Nephron progenitor cell (in vitro differentiated cells): Measurements from ENCODE around the gene KCNJ12.
A peak's percentile ranks its signal among the peaks of the same experiment; 100 is the strongest.
"Not testable (repeated sequence)": the region's sequence is repeated elsewhere in the genome, so short reads cannot be mapped to it uniquely, and the experiment has no call there.

ENCODE experiments used
- DNase-seq: peaks from one replicate; pipeline ENCODE4 v3.0.0; 2021
- H3K27ac Mint-ChIP-seq: 2 replicates; pipeline ENCODE4 v1.8.0; 2021; ENCODE audit warnings: mild to moderate bottlenecking, moderate library complexity, mixed read lengths
- H3K27me3 Mint-ChIP-seq: 2 replicates; pipeline ENCODE4 v1.8.0; 2021; ENCODE audit warnings: mild to moderate bottlenecking, low read depth, mixed read lengths; ENCODE audit not compliant: poor library complexity
- H3K36me3 Mint-ChIP-seq: 2 replicates; pipeline ENCODE4 v1.8.0; 2021; ENCODE audit warnings: low read depth, mixed read lengths
- H3K4me1 Mint-ChIP-seq: 2 replicates; pipeline ENCODE4 v1.8.0; 2021; ENCODE audit warnings: mixed read lengths
- H3K4me3 Mint-ChIP-seq: 2 replicates; pipeline ENCODE4 v1.8.0; 2021; ENCODE audit warnings: mild to moderate bottlenecking, moderate library complexity, mixed read lengths
- H3K9me3 Mint-ChIP-seq: 2 replicates; pipeline ENCODE4 v1.8.0; 2021; ENCODE audit warnings: mild to moderate bottlenecking, moderate library complexity, mixed read lengths
- TF ChIP-seq, protein P1 (sequence below): fragments of 200-600 bp; sonication (generic); IDR thresholded peaks from 2 replicates; pipeline ENCODE4 v1.5.0; 2021; ENCODE audit warnings: antibody characterized with exemption

Gene KCNJ12

DNA sequence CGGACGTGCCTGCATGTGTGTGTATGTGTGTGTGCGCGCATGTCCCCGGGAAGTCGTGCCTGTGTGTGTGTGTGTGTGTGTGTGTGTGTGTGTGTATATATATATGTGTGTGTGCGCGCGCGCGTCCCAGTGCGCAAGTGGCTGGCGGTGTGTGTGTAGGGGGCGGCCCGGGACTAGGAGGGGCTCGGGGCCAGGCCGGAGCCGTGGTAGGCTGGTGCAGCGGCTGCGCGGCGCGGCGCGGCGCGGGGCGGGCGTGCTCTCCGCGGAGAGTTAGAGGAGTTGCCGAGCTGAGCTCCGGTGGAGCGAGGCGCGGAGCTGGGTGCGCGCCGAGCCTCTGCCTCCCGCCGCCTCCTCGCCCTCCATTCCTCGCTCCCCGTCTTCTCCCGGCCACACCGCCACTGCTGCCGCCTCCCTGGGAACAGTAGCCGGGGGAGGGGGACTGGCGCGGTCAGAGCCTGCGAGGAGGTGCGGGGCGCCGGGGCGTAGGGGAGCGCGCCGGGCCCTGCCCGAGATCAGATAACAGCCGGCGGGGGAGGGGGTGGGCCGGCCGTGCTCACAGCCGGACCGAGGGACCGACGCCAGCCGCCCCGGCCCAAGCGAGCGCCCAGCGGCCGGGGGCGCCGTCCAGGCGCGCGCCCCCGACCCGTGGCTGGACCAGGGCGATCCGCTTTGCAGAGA, at the start of gene KCNJ12:
Gene KCNJ12 (plus strand): TSS at position 277 of the 678 bp plus-strand sequence. CDS start 38,986 bp downstream, outside the sequence.
- Mint-ChIP-seq H3K4me1 (peaks cover 38% of the 10 kb centered on the region), H3K27me3 (peaks cover 60% of the 10 kb centered on the region), H3K9me3 (no peaks in the 10 kb centered on the region), H3K4me3 (peak within 1 kb of the TSS; percentile 77), H3K36me3 (no peaks in the 10 kb centered on the region), H3K27ac (no peak within 1 kb of the TSS)
- TF ChIP-seq, protein P1, sequence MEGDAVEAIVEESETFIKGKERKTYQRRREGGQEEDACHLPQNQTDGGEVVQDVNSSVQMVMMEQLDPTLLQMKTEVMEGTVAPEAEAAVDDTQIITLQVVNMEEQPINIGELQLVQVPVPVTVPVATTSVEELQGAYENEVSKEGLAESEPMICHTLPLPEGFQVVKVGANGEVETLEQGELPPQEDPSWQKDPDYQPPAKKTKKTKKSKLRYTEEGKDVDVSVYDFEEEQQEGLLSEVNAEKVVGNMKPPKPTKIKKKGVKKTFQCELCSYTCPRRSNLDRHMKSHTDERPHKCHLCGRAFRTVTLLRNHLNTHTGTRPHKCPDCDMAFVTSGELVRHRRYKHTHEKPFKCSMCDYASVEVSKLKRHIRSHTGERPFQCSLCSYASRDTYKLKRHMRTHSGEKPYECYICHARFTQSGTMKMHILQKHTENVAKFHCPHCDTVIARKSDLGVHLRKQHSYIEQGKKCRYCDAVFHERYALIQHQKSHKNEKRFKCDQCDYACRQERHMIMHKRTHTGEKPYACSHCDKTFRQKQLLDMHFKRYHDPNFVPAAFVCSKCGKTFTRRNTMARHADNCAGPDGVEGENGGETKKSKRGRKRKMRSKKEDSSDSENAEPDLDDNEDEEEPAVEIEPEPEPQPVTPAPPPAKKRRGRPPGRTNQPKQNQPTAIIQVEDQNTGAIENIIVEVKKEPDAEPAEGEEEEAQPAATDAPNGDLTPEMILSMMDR, result no peak
- DNase-seq, result peak; percentile 70

DNA sequence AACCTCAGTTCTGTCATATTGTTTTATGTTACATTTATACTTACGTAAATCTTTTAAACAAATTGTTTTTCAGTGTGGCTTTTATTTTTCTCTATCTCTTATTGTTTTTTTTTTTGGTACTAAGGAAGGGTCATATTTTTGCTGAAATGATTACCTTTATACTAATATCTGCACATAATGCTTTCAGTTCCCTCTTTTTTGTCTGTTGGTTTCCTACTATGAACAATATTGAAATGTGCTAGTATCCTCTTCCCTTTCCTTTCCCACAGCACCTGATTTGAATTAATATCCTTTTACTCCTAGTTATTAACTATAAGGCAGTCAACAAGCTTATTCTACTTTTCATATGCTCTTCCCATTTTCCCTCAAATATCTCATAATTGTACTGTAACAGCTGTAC, 48.2 kb upstream of the KCNJ12 start:
- H3K4me3 Mint-ChIP-seq, H3K27ac Mint-ChIP-seq, DNase-seq, H3K36me3 Mint-ChIP-seq: not testable (repeated sequence)
- H3K27me3 Mint-ChIP-seq, result peaks cover 64% of the 10 kb centered on the region
- peaks cover 50% of the 10 kb centered on the region for H3K9me3 Mint-ChIP-seq
- peaks cover 14% of the 10 kb centered on the region for H3K4me1 Mint-ChIP-seq

DNA sequence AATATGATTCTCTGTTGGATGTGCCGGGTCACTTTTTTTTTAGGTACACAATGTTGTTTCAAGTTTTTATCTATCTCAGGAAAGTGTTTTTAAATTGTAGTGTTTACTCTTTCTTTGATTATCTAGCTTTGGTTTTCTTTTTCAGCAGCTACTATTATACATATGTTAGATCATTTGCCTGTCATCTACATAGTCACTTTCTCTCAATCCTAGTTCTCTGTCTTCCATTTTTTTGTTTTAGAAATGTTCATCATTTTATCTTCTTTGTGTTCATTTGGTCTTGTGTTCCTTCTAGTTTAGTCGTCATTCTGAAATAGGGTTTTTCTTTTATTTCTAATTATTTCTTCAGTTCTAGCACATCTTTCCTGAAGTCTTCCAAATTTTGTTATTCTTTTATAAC, 47.4 kb upstream of the KCNJ12 start:
- H3K27ac Mint-ChIP-seq, H3K36me3 Mint-ChIP-seq, H3K4me1 Mint-ChIP-seq, H3K4me3 Mint-ChIP-seq, DNase-seq: not testable (repeated sequence)
- H3K27me3 Mint-ChIP-seq, result peaks cover 55% of the 10 kb centered on the region
- peaks cover 45% of the 10 kb centered on the region for H3K9me3 Mint-ChIP-seq

DNA sequence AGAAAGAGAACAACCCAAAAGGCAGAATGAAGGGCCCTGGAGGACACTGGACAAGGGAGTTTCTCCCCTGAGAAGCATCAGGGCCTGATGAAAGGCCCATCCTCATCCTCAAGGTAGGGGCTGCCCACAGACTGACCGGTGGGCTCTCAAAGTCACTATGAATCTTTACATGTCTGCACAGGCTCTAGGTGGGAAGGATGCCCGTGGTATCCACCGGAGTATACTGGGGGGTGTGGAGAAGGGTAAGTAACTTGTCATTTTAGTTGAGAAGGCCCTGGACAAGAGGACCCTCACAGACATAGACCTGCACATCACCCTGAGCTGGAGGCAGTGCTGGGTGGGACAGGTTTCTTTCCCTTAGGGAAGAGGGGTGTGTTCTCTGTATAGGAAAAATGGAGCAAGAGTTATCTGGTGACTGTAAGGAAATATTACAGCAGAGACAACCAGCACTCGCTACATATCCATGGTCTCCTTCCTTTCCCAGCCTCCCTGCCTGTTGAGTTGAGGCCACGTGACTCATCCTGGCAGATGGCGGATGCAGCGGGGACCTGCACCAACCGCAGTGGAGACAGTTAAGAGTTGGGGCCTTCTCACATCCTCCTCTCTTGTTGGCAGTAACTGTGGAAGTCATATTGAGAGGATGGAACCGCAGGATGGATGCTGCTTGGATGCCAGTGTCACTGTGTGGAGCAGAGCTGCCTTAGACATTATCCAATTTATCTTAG, 45.6 kb upstream of the KCNJ12 start:
- DNase-seq, result no peak
- Mint-ChIP-seq H3K27me3 (peaks cover 37% of the 10 kb centered on the region), H3K27ac (peak overlapping the region; percentile 17), H3K9me3 (peaks cover 39% of the 10 kb centered on the region), H3K36me3 (no peaks in the 10 kb centered on the region), H3K4me1 (peaks cover 9% of the 10 kb centered on the region), H3K4me3 (no peak overlapping the region)
- TF ChIP-seq, protein P1, result no peak

DNA sequence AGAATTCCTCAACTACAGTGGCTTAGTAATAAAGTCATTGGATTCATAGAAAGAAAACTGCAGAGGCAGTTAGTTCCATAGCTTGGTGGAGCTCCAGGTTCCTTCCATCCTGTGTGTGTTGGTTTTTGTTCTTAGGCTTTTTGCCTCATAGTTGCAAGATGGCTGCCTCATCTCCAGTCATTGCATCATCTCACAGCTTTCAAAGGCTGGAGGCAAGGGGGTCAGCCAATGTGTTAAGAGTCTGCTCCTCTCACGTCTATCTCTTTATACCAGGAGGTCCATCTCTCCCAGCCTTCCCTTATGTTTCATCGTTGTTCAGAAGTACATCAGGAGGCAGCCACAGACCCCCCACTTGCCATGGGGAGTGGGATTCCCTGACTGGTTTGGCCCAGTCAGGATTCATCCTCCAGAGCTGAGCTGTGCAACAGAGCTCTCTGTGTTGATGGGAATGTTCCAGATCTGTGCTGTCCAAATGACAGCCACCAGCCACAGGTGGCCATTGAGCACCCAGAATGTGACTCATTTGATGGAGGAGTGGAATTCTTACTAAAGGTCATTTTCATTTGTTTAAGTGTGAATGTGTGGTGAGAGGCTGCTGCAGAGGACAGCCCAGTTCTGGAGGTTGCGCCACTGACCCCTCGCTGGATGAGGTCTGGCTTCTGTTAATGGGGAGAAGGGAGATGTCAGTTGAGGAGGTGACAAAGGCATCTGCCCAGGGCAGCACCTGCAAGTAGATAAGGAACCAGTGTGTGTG, 39.4 kb upstream of the KCNJ12 start:
- not testable (repeated sequence) for H3K36me3 Mint-ChIP-seq, H3K4me3 Mint-ChIP-seq, DNase-seq, H3K27me3 Mint-ChIP-seq, H3K4me1 Mint-ChIP-seq, H3K27ac Mint-ChIP-seq
- H3K9me3 Mint-ChIP-seq, result peaks cover 13% of the 10 kb centered on the region

DNA sequence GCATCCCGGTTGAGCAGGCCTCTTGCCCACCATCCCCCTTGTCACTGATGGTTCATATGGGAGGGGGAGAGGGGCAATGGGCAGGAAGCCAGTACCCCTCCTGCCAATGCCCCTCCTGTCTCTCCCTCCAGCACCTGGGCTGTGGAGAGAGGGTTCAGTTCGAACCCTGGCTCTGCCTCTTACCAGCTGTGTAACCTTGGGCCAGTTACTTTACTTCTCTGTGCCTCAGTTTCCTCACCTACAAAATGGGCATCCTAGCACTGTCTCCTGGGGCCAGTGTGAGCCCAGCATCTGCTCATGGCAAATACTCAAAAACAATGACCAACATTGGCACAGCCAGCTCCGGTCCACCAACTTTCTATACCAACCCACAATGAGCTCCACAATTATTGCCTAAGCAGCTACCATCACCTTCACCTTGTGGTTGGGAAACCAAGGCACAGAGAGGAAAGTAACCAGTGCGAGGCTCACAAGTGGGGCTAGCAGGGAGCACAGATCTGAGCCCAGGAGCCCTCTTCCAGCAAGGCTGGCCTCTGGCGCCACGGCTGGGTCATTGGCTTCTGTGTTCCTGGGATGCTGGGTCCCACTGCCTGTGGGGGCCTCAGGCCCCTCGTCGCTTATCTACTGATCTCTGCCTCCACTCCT, 38.1 kb upstream of the KCNJ12 start:
- DNase-seq, H3K36me3 Mint-ChIP-seq, H3K4me3 Mint-ChIP-seq, H3K9me3 Mint-ChIP-seq, H3K27me3 Mint-ChIP-seq, H3K4me1 Mint-ChIP-seq, H3K27ac Mint-ChIP-seq: not testable (repeated sequence)

DNA sequence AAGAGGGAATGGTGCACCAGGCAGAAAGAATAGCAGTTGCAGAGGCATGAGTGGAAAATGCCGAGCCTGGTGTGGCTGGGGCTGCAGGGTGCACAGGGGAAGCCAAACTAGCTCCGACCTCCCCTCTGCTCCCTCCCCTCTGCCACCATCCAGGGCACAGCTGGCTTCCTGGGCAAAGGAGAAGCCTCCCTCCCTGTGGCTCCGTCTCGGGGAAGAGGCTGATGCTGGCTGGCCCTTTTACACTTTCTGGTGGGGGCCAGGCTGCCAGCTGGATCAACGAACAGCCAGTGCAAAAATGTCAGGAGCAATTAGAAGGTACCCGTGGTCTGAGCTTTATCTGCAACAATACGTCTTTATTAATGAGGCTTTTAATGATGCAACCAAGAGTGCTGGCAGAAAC, 37.1 kb upstream of the KCNJ12 start:
- H3K9me3 Mint-ChIP-seq, result peaks cover 9% of the 10 kb centered on the region

DNA sequence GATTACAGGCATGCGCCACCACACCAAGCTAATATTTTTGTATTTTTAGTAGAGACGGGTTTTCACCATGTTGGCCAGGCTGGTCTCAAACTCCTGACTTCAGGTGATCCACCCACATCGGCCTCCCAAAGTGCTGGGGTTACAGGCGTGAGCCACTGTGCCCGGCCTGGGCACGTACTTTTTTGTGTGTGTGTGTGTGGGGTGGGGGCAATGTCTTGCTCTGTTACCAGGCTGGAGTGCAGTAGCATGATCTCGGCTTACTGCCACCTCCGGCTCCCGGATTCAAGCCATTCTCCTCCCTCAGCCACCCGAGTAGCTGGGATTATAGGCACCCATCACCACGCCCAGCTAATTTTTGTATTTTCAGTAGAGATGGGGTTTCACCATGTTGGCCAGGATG, 36.6 kb upstream of the KCNJ12 start:
- H3K27me3 Mint-ChIP-seq, DNase-seq, H3K4me3 Mint-ChIP-seq, H3K36me3 Mint-ChIP-seq, H3K27ac Mint-ChIP-seq, H3K4me1 Mint-ChIP-seq: not testable (repeated sequence)
- H3K9me3 Mint-ChIP-seq, result peaks cover 12% of the 10 kb centered on the region

More for the DNA sequence above, 37.1 kb upstream of the KCNJ12 start:
- TF ChIP-seq, protein P1, result no peak
- Mint-ChIP-seq H3K36me3 (no peaks in the 10 kb centered on the region), H3K27me3 (peaks cover 3% of the 10 kb centered on the region), H3K4me1 (no peaks in the 10 kb centered on the region), H3K27ac (no peak overlapping the region), H3K4me3 (no peak overlapping the region)
- no peak for DNase-seq

DNA sequence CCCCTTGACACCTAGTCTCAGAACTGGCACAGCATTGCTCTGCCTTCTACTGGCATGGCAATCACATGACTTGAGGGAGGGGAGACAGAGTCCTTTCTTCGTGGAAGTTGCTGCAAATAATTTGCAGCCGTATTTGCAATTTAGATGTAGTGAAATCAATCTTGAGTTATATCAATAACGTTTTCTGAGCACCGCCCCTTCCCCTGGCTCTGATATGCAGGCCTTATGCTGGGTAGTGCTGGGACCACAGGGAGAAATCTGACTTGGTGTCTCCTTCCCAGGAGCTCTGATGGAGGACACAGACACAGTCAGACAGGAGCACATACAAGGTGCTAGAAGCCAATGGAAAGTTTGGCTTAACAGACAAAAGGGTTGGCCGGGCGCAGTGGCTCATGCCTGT, 35.8 kb upstream of the KCNJ12 start:
- H3K9me3 Mint-ChIP-seq, H3K27ac Mint-ChIP-seq, H3K4me3 Mint-ChIP-seq, H3K4me1 Mint-ChIP-seq, H3K36me3 Mint-ChIP-seq, DNase-seq, H3K27me3 Mint-ChIP-seq: not testable (repeated sequence)

DNA sequence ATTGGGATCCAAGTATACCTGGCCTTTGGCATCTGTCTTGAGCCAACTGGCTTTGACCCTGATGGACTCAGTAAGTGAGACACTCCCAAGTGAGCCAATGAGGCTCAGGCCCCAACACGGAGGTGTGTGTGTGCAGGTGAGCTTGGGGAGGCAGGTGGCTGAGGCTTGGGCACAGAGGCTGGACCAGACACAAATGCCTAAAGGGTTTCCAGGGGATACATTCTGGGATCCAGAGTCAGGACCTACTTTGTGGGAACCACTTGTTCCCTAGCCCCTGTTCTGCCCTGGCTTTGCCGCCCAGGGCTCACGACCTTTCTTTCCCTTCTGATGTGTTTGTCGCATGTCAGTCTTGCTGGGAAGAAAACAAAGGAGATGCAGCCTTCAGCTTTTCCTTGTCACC, 34.9 kb upstream of the KCNJ12 start:
- not testable (repeated sequence) for H3K27me3 Mint-ChIP-seq, H3K9me3 Mint-ChIP-seq, H3K36me3 Mint-ChIP-seq, H3K27ac Mint-ChIP-seq, DNase-seq, H3K4me3 Mint-ChIP-seq, H3K4me1 Mint-ChIP-seq
